Measurements from ENCODE around the gene KIF16B.

DNA sequence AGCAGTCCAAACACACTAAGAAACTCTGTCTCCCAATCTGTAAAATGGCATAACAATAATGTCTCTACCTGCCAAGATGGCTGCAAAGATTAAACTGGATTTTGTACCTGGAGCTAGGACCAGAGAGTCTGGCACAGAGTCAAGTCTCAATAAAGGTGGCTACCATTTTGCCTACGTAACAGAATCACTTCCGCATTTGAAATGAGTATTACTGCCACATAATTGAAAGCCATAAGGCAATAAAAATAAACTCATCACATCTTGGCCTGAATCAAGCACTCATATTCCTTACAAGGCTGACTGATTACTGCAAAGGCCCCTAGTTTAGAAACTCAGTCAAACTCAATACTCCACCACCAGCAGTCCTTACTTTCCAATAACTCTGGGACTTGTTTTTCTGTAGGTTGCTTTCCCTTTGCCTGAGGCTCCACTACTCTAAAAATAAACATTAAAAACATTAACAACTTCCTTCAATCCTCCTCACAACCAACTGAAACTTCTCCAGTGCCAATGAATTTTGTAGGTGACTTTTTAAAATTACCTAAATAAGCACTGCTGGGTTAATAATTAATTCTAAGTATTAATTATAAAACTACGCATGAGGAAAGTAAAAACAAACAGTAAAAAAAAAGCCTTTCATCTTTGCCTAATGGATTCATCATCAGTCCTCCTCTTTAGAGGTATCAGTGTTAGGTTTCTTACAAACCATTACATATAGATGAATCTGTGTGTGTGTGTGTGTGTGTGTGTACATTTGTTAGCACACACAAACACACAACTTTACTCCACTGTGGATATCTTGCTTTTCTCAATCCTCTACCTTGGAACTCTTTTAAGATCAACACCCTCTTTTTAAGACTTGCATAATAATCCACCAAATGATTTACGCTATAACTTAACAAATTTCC, 3.7 kb downstream of the KIF16B start:
- no peak for TF ChIP-seq ZNF8 (CRISPR knock-in tag; IDR thresholded peaks at IDR 0.05)
- no peak for TF ChIP-seq OSR1 (CRISPR knock-in tag; IDR thresholded peaks at IDR 0.05)
- TF ChIP-seq, protein P1, sequence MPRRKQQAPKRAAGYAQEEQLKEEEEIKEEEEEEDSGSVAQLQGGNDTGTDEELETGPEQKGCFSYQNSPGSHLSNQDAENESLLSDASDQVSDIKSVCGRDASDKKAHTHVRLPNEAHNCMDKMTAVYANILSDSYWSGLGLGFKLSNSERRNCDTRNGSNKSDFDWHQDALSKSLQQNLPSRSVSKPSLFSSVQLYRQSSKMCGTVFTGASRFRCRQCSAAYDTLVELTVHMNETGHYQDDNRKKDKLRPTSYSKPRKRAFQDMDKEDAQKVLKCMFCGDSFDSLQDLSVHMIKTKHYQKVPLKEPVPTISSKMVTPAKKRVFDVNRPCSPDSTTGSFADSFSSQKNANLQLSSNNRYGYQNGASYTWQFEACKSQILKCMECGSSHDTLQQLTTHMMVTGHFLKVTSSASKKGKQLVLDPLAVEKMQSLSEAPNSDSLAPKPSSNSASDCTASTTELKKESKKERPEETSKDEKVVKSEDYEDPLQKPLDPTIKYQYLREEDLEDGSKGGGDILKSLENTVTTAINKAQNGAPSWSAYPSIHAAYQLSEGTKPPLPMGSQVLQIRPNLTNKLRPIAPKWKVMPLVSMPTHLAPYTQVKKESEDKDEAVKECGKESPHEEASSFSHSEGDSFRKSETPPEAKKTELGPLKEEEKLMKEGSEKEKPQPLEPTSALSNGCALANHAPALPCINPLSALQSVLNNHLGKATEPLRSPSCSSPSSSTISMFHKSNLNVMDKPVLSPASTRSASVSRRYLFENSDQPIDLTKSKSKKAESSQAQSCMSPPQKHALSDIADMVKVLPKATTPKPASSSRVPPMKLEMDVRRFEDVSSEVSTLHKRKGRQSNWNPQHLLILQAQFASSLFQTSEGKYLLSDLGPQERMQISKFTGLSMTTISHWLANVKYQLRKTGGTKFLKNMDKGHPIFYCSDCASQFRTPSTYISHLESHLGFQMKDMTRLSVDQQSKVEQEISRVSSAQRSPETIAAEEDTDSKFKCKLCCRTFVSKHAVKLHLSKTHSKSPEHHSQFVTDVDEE (CRISPR knock-in tag; IDR thresholded peaks at IDR 0.05) = no peak
- TF ChIP-seq, protein P2, sequence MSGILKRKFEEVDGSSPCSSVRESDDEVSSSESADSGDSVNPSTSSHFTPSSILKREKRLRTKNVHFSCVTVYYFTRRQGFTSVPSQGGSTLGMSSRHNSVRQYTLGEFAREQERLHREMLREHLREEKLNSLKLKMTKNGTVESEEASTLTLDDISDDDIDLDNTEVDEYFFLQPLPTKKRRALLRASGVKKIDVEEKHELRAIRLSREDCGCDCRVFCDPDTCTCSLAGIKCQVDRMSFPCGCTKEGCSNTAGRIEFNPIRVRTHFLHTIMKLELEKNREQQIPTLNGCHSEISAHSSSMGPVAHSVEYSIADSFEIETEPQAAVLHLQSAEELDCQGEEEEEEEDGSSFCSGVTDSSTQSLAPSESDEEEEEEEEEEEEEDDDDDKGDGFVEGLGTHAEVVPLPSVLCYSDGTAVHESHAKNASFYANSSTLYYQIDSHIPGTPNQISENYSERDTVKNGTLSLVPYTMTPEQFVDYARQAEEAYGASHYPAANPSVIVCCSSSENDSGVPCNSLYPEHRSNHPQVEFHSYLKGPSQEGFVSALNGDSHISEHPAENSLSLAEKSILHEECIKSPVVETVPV (CRISPR knock-in tag; IDR thresholded peaks at IDR 0.05) = no peak
- TF ChIP-seq, protein P3, sequence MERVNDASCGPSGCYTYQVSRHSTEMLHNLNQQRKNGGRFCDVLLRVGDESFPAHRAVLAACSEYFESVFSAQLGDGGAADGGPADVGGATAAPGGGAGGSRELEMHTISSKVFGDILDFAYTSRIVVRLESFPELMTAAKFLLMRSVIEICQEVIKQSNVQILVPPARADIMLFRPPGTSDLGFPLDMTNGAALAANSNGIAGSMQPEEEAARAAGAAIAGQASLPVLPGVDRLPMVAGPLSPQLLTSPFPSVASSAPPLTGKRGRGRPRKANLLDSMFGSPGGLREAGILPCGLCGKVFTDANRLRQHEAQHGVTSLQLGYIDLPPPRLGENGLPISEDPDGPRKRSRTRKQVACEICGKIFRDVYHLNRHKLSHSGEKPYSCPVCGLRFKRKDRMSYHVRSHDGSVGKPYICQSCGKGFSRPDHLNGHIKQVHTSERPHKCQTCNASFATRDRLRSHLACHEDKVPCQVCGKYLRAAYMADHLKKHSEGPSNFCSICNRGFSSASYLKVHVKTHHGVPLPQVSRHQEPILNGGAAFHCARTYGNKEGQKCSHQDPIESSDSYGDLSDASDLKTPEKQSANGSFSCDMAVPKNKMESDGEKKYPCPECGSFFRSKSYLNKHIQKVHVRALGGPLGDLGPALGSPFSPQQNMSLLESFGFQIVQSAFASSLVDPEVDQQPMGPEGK (CRISPR knock-in tag; IDR thresholded peaks at IDR 0.05; ENCODE audit: borderline replicate concordance) = no peak
- no peak for TF ChIP-seq ZFP3 (CRISPR knock-in tag; IDR thresholded peaks at IDR 0.05)
- no peak for TF ChIP-seq CSDC2 (CRISPR knock-in tag; IDR thresholded peaks at IDR 0.05)
- no peak for TF ChIP-seq BACH2 (CRISPR knock-in tag; IDR thresholded peaks at IDR 0.05; ENCODE audit: borderline replicate concordance)

All from SK-N-SH treated with all-trans-retinoic acid at 6 μM for 48 hours (cell line).